Measurements from ENCODE around the gene CCDC107.

CCDC107 gene

GRCh38 chr9:35646533-35647265, 11.4 kb upstream of the CCDC107 start:
- Histone ChIP-seq H3K23ac (ENCODE audit: low read length) (no peak overlapping the region), H2AK5ac (ENCODE audit: low read length) (no peak overlapping the region), H3K4me3 (ENCODE audit: low read length) (peak overlapping the region; percentile 85), H3K27me3 (ENCODE audit: insufficient read depth, low read length, poor library complexity) (no peaks in the 10 kb centered on the region), H3K56ac (ENCODE audit: low read length) (peak overlapping the region; percentile 92), H3K4me2 (ENCODE audit: low read length) (peak overlapping the region; percentile 64), H3K79me2 (ENCODE audit: control insufficient read depth, insufficient read depth, low read length) (no peaks in the 10 kb centered on the region), H3K79me1 (ENCODE audit: low read length) (no peaks in the 10 kb centered on the region), H3K4me1 (ENCODE audit: control insufficient read depth, low read depth, low read length) (no peaks in the 10 kb centered on the region), H3K4ac (ENCODE audit: low read depth, low read length) (peak overlapping the region; percentile 89), H4K5ac (ENCODE audit: low read length) (no peak overlapping the region), H3K18ac (ENCODE audit: low read length) (peak overlapping the region; percentile 70), H3K27ac (ENCODE audit: low read depth, low read length) (peak overlapping the region; percentile 72), H2BK15ac (replicated peaks; ENCODE audit: low read depth) (no peak overlapping the region), H2BK5ac (ENCODE audit: low read length) (no peak overlapping the region), H3K9ac (ENCODE audit: low read length) (peak overlapping the region; percentile 81), H2BK120ac (ENCODE audit: low read depth, low read length) (no peak overlapping the region), H3K36me3 (ENCODE audit: control insufficient read depth, insufficient read depth, low read length) (no peaks in the 10 kb centered on the region), H4K8ac (ENCODE audit: low read depth, low read length) (no peak overlapping the region)
- DNase-seq, result peak; percentile 92
- no CpG with 5 or more reads among the region's 58 CpGs for WGBS (ENCODE audit: extremely low coverage, insufficient coverage, low lambda C conversion rate)

GRCh38 chr9:35649431-35650340, 8.4 kb upstream of the CCDC107 start:
- no peak overlapping the region for H3K4ac ChIP-seq (ENCODE audit: low read depth, low read length)
- H3K36me3 ChIP-seq (ENCODE audit: control insufficient read depth, insufficient read depth, low read length), result no peaks in the 10 kb centered on the region
- H2AK5ac ChIP-seq (ENCODE audit: low read length), result no peak overlapping the region
- H3K56ac ChIP-seq (ENCODE audit: low read length), result no peak overlapping the region
- H3K23ac ChIP-seq (ENCODE audit: low read length), result no peak overlapping the region
- DNase-seq, result no peak
- no peaks in the 10 kb centered on the region for H3K27me3 ChIP-seq (ENCODE audit: insufficient read depth, low read length, poor library complexity)
- H3K4me3 ChIP-seq (ENCODE audit: low read length), result no peak overlapping the region
- no peak overlapping the region for H4K5ac ChIP-seq (ENCODE audit: low read length)
- H3K4me1 ChIP-seq (ENCODE audit: control insufficient read depth, low read depth, low read length), result no peaks in the 10 kb centered on the region
- H2BK5ac ChIP-seq (ENCODE audit: low read length), result no peak overlapping the region
- no CpG with 5 or more reads among the region's 26 CpGs for WGBS (ENCODE audit: extremely low coverage, insufficient coverage, low lambda C conversion rate)
- no peak overlapping the region for H3K9ac ChIP-seq (ENCODE audit: low read length)
- no peak overlapping the region for H2BK120ac ChIP-seq (ENCODE audit: low read depth, low read length)
- H3K79me2 ChIP-seq (ENCODE audit: control insufficient read depth, insufficient read depth, low read length), result no peaks in the 10 kb centered on the region
- H3K27ac ChIP-seq (ENCODE audit: low read depth, low read length), result no peak overlapping the region
- H2BK15ac ChIP-seq (replicated peaks; ENCODE audit: low read depth), result no peak overlapping the region
- H3K79me1 ChIP-seq (ENCODE audit: low read length), result no peaks in the 10 kb centered on the region
- H4K8ac ChIP-seq (ENCODE audit: low read depth, low read length), result no peak overlapping the region
- no peak overlapping the region for H3K4me2 ChIP-seq (ENCODE audit: low read length)
- no peak overlapping the region for H3K18ac ChIP-seq (ENCODE audit: low read length)

- H3K27me3 ChIP-seq (ENCODE audit: insufficient read depth, low read length, poor library complexity), result no peaks in the 10 kb centered on the region
- no peak within 1 kb of the TSS for H3K9ac ChIP-seq (ENCODE audit: low read length)
- no peak within 1 kb of the TSS for H3K27ac ChIP-seq (ENCODE audit: low read depth, low read length)
- H4K5ac ChIP-seq (ENCODE audit: low read length), result no peak within 1 kb of the TSS
- H3K4me2 ChIP-seq (ENCODE audit: low read length), result no peak within 1 kb of the TSS
- H3K4ac ChIP-seq (ENCODE audit: low read depth, low read length), result no peak within 1 kb of the TSS
- no peaks in the 10 kb centered on the region for H3K79me1 ChIP-seq (ENCODE audit: low read length)
- no CpG with 5 or more reads among the region's 22 CpGs for WGBS (ENCODE audit: extremely low coverage, insufficient coverage, low lambda C conversion rate)
- H3K18ac ChIP-seq (ENCODE audit: low read length), result no peak within 1 kb of the TSS
- H2AK5ac ChIP-seq (ENCODE audit: low read length), result no peak within 1 kb of the TSS
- H4K8ac ChIP-seq (ENCODE audit: low read depth, low read length), result no peak within 1 kb of the TSS
- H3K4me1 ChIP-seq (ENCODE audit: control insufficient read depth, low read depth, low read length), result no peaks in the 10 kb centered on the region
- no peak within 1 kb of the TSS for H2BK5ac ChIP-seq (ENCODE audit: low read length)
- H3K79me2 ChIP-seq (ENCODE audit: control insufficient read depth, insufficient read depth, low read length), result no peaks in the 10 kb centered on the region
- H2BK120ac ChIP-seq (ENCODE audit: low read depth, low read length), result no peak within 1 kb of the TSS
- no peak within 1 kb of the TSS for H2BK15ac ChIP-seq (replicated peaks; ENCODE audit: low read depth)
- no peak within 1 kb of the TSS for H3K4me3 ChIP-seq (ENCODE audit: low read length)
- H3K36me3 ChIP-seq (ENCODE audit: control insufficient read depth, insufficient read depth, low read length), result no peaks in the 10 kb centered on the region
- H3K23ac ChIP-seq (ENCODE audit: low read length), result no peak within 1 kb of the TSS
- no peak for DNase-seq
- H3K56ac ChIP-seq (ENCODE audit: low read length), result no peak within 1 kb of the TSS
Measured at GRCh38 chr9:35650341-35651158, 7.5 kb upstream of the CCDC107 start, which contains the start of gene SIT1. Gene SIT1, minus strand, starts transcription at chr9:35650931. Its CDS starts 78 bp downstream, at chr9:35650853.

GRCh38 chr9:35651956-35652828, 5.9 kb upstream of the CCDC107 start:
- Histone ChIP-seq H3K4me3 (ENCODE audit: low read length) (no peak overlapping the region), H2AK5ac (ENCODE audit: low read length) (no peak overlapping the region), H4K5ac (ENCODE audit: low read length) (no peak overlapping the region), H2BK5ac (ENCODE audit: low read length) (no peak overlapping the region), H3K18ac (ENCODE audit: low read length) (no peak overlapping the region), H3K4me1 (ENCODE audit: control insufficient read depth, low read depth, low read length) (no peaks in the 10 kb centered on the region), H3K27ac (ENCODE audit: low read depth, low read length) (no peak overlapping the region), H3K56ac (ENCODE audit: low read length) (no peak overlapping the region), H4K8ac (ENCODE audit: low read depth, low read length) (no peak overlapping the region), H3K4ac (ENCODE audit: low read depth, low read length) (no peak overlapping the region), H3K27me3 (ENCODE audit: insufficient read depth, low read length, poor library complexity) (no peaks in the 10 kb centered on the region), H2BK120ac (ENCODE audit: low read depth, low read length) (no peak overlapping the region), H3K4me2 (ENCODE audit: low read length) (no peak overlapping the region), H3K36me3 (ENCODE audit: control insufficient read depth, insufficient read depth, low read length) (no peaks in the 10 kb centered on the region), H3K79me2 (ENCODE audit: control insufficient read depth, insufficient read depth, low read length) (no peaks in the 10 kb centered on the region), H3K9ac (ENCODE audit: low read length) (no peak overlapping the region), H3K23ac (ENCODE audit: low read length) (no peak overlapping the region), H3K79me1 (ENCODE audit: low read length) (no peaks in the 10 kb centered on the region), H2BK15ac (replicated peaks; ENCODE audit: low read depth) (no peak overlapping the region)
- no CpG with 5 or more reads among the region's 7 CpGs for WGBS (ENCODE audit: extremely low coverage, insufficient coverage, low lambda C conversion rate)
- no peak for DNase-seq

- Histone ChIP-seq H3K79me1 (ENCODE audit: low read length) (no peaks in the 10 kb centered on the region), H3K18ac (ENCODE audit: low read length) (no peak overlapping the region), H2BK5ac (ENCODE audit: low read length) (no peak overlapping the region), H4K5ac (ENCODE audit: low read length) (no peak overlapping the region), H3K4me2 (ENCODE audit: low read length) (no peak overlapping the region), H3K4ac (ENCODE audit: low read depth, low read length) (no peak overlapping the region), H3K4me3 (ENCODE audit: low read length) (no peak overlapping the region), H3K23ac (ENCODE audit: low read length) (no peak overlapping the region), H2BK15ac (replicated peaks; ENCODE audit: low read depth) (no peak overlapping the region), H3K4me1 (ENCODE audit: control insufficient read depth, low read depth, low read length) (no peaks in the 10 kb centered on the region), H3K9ac (ENCODE audit: low read length) (no peak overlapping the region), H2AK5ac (ENCODE audit: low read length) (no peak overlapping the region), H3K36me3 (ENCODE audit: control insufficient read depth, insufficient read depth, low read length) (no peaks in the 10 kb centered on the region), H3K56ac (ENCODE audit: low read length) (no peak overlapping the region), H3K27me3 (ENCODE audit: insufficient read depth, low read length, poor library complexity) (no peaks in the 10 kb centered on the region), H3K79me2 (ENCODE audit: control insufficient read depth, insufficient read depth, low read length) (no peaks in the 10 kb centered on the region), H2BK120ac (ENCODE audit: low read depth, low read length) (no peak overlapping the region), H4K8ac (ENCODE audit: low read depth, low read length) (no peak overlapping the region), H3K27ac (ENCODE audit: low read depth, low read length) (no peak overlapping the region)
- no peak for DNase-seq
- no CpG with 5 or more reads among the region's 8 CpGs for WGBS (ENCODE audit: extremely low coverage, insufficient coverage, low lambda C conversion rate)
Measured at GRCh38 chr9:35652829-35653209, 5.3 kb upstream of the CCDC107 start.
